Calu3 (cell line): ENCODE measurements around the gene ABHD17B. TPM values are rescaled to one million over a fixed set of nuclear protein-coding genes. Genes with fewer than 3 reads are reported as not detected.

Experiments
- BruUV-seq: library from RNA; stranded (reverse); fragments of 400-500 nt; replicated peaks from 2 replicates; lab custom pipeline; 2021; lab: Mats Ljungman, UMichigan
- CTCF ChIA-PET: fragments of 300-600 bp; sonication (Branson Sonifier 250); formaldehyde crosslinking; loops from one replicate; lab custom pipeline; 2022; ENCODE audit warnings: antibody characterized with exemption; lab: Charles Lee
- DNase-seq: peaks from one replicate; pipeline ENCODE4 v3.0.0; 2022
- H3K27ac Mint-ChIP-seq: one replicate; pipeline ENCODE4 v1.8.0; 2022; ENCODE audit warnings: mixed read lengths; ENCODE audit not compliant: unreplicated experiment
- H3K27me3 Mint-ChIP-seq: one replicate; pipeline ENCODE4 v1.8.0; 2022; ENCODE audit warnings: mixed read lengths; ENCODE audit not compliant: unreplicated experiment
- H3K36me3 Mint-ChIP-seq: one replicate; pipeline ENCODE4 v1.8.0; 2022; ENCODE audit warnings: mild to moderate bottlenecking, moderate library complexity, mixed read lengths; ENCODE audit not compliant: insufficient read depth, unreplicated experiment
- H3K4me1 Mint-ChIP-seq: one replicate; pipeline ENCODE4 v1.8.0; 2022; ENCODE audit warnings: mild to moderate bottlenecking, low read depth, mixed read lengths; ENCODE audit not compliant: unreplicated experiment
- H3K4me3 Mint-ChIP-seq: one replicate; pipeline ENCODE4 v1.8.0; 2022; ENCODE audit warnings: mild to moderate bottlenecking, low read depth, moderate library complexity, mixed read lengths; ENCODE audit not compliant: unreplicated experiment
- H3K9me3 Mint-ChIP-seq: one replicate; pipeline ENCODE4 v1.8.0; 2022; ENCODE audit warnings: low read depth, mixed read lengths; ENCODE audit not compliant: unreplicated experiment
- intact Hi-C: fragments of 100-400 bp; cut with micrococcal nuclease; formaldehyde crosslinking; loops from one replicate; pipeline ENCODE4 v1.10.0; 2022; ENCODE audit not compliant: unreplicated experiment
- total RNA-seq: library from RNA; stranded (reverse); gene quantifications from 2 replicates; pipeline ENCODE4 v1.2.3, GENCODE V29; 2022
- TF ChIP-seq, protein P1 (sequence below): fragments of 200-600 bp; IDR thresholded peaks from one replicate; pipeline ENCODE4 v1.8.0; 2022; ENCODE audit warnings: antibody characterized with exemption; ENCODE audit not compliant: unreplicated experiment

Gene ABHD17B
- total RNA-seq, 1 experiment from 2014 or later, result 16.5 TPM

DNA sequence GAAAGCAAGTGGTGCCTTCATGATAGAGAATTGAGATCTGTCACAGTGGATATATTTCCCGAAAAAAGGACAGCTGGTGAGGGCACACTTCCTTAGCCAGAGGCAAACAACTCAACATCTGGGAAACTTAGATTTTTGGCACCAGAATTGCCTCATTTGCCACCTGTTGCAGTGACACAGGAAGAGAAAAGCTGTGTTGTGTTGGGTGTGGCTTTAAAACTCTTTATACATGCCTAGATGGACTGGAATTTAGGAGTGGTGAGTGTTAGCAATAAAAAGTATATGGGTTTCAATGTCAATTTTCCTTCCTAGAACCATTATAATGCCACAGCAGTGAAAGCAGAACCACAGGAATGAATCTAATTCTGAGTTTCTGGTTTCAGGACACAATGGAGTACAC, 80.1 kb downstream of the ABHD17B start:
- no peaks in the 10 kb centered on the region for H3K36me3 Mint-ChIP-seq
- intact Hi-C loops, result no loop called here
- CTCF ChIA-PET, result interaction anchor here (0.7 kb wide), 1 partner anchor 60 kb away, joined by 6 read pairs; no protein-coding TSS in a partner anchor
- DNase-seq, result no peak
- no peak overlapping the region for H3K4me3 Mint-ChIP-seq
- peaks cover 4% of the 10 kb centered on the region for H3K9me3 Mint-ChIP-seq
- BruUV-seq, result no TSS peak
- TF ChIP-seq, protein P1, sequence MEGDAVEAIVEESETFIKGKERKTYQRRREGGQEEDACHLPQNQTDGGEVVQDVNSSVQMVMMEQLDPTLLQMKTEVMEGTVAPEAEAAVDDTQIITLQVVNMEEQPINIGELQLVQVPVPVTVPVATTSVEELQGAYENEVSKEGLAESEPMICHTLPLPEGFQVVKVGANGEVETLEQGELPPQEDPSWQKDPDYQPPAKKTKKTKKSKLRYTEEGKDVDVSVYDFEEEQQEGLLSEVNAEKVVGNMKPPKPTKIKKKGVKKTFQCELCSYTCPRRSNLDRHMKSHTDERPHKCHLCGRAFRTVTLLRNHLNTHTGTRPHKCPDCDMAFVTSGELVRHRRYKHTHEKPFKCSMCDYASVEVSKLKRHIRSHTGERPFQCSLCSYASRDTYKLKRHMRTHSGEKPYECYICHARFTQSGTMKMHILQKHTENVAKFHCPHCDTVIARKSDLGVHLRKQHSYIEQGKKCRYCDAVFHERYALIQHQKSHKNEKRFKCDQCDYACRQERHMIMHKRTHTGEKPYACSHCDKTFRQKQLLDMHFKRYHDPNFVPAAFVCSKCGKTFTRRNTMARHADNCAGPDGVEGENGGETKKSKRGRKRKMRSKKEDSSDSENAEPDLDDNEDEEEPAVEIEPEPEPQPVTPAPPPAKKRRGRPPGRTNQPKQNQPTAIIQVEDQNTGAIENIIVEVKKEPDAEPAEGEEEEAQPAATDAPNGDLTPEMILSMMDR, result no peak
- no peaks in the 10 kb centered on the region for H3K4me1 Mint-ChIP-seq
- H3K27ac Mint-ChIP-seq, result no peak overlapping the region
- no peaks in the 10 kb centered on the region for H3K27me3 Mint-ChIP-seq

DNA sequence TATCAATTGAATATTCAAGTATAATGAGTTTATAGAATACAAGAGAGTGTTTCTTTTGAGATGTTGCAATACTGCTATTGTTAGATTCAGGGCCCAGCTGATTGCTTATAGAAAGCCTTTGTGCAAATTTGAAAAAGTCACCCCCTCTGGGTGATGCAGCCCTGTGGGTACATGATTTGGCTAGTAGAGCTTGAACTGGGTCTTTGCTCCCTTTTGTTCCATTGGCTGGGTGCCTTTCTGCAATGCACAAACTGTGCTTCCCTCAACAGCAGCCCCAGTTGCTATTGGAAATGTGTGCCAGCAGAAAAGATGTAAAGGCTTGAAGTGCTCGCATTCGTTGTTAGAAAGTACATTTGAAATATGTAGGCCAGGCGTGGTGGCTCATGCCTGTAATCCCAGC, 80.8 kb downstream of the ABHD17B start:
- Mint-ChIP-seq H3K4me1 (no peaks in the 10 kb centered on the region), H3K27me3 (no peaks in the 10 kb centered on the region), H3K4me3 (no peak overlapping the region), H3K36me3 (no peaks in the 10 kb centered on the region), H3K27ac (no peak overlapping the region), H3K9me3 (no peaks in the 10 kb centered on the region)
- no TSS peak for BruUV-seq
- TF ChIP-seq, protein P1, result no peak
- intact Hi-C loops, result no loop called here
- CTCF ChIA-PET, result no interaction called here
- no peak for DNase-seq

DNA sequence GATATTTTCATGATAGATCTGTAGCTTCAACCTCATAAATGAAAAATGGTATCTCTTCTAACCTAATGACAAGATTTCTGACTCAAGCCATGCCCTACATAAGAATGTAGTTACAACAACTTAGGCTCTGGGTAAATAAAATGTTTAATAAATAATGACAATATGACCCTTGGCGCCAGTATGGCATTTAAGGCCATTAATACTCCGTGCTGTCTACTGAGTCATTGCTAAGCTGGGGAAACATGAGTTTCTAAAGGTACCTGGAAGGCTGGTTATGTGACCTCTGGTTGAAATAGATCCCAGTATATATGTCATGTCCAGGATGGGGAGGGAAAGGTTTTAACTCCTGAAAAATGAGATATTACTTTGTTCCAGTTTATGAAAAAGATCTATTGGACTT, 84.7 kb downstream of the ABHD17B start:
- no peak for DNase-seq
- intact Hi-C loops, result no loop called here
- CTCF ChIA-PET, result no interaction called here

DNA sequence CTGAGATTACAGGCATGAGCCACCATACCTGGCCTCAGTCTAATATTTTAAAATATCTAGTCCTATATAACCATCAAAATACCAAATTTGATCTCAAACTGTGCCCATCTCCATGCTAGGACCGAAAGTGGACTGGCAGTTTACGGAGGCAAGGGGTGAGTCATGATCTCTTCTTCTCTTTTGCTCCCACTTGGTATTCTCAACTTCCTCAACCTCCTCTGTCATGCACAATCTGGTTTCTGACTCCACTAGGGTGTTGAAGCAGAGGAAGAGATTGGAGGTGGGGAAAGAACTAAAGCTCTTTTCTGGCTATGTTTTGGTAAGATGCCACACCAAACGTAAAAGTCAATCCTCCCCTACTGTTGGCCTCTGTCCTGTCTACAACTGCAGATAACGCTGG, 86.7 kb downstream of the ABHD17B start:
- intact Hi-C loops, result no loop called here
- H3K9me3 Mint-ChIP-seq, result no peaks in the 10 kb centered on the region
- H3K27ac Mint-ChIP-seq, result no peak overlapping the region
- no peaks in the 10 kb centered on the region for H3K27me3 Mint-ChIP-seq
- no TSS peak for BruUV-seq
- CTCF ChIA-PET, result no interaction called here
- no peaks in the 10 kb centered on the region for H3K36me3 Mint-ChIP-seq
- no peak overlapping the region for H3K4me3 Mint-ChIP-seq
- DNase-seq, result no peak
- TF ChIP-seq, protein P1, result no peak
- peaks cover 9% of the 10 kb centered on the region for H3K4me1 Mint-ChIP-seq

More for the DNA sequence above, 84.7 kb downstream of the ABHD17B start:
- TF ChIP-seq, protein P1, result no peak
- H3K9me3 Mint-ChIP-seq, result no peaks in the 10 kb centered on the region
- no peaks in the 10 kb centered on the region for H3K27me3 Mint-ChIP-seq
- BruUV-seq, result no TSS peak
- peaks cover 9% of the 10 kb centered on the region for H3K4me1 Mint-ChIP-seq
- H3K27ac Mint-ChIP-seq, result no peak overlapping the region
- H3K4me3 Mint-ChIP-seq, result no peak overlapping the region
- no peaks in the 10 kb centered on the region for H3K36me3 Mint-ChIP-seq
